Nephron progenitor cell (in vitro differentiated cells): Measurements from ENCODE around the gene CAMKK2.

Experiments
- DNase-seq: peaks from one replicate; pipeline ENCODE4 v3.0.0; 2021
- H3K27ac Mint-ChIP-seq: 2 replicates; pipeline ENCODE4 v1.8.0; 2021; ENCODE audit warnings: mild to moderate bottlenecking, moderate library complexity, mixed read lengths
- H3K27me3 Mint-ChIP-seq: 2 replicates; pipeline ENCODE4 v1.8.0; 2021; ENCODE audit warnings: mild to moderate bottlenecking, low read depth, mixed read lengths; ENCODE audit not compliant: poor library complexity
- H3K36me3 Mint-ChIP-seq: 2 replicates; pipeline ENCODE4 v1.8.0; 2021; ENCODE audit warnings: low read depth, mixed read lengths
- H3K4me1 Mint-ChIP-seq: 2 replicates; pipeline ENCODE4 v1.8.0; 2021; ENCODE audit warnings: mixed read lengths
- H3K4me3 Mint-ChIP-seq: 2 replicates; pipeline ENCODE4 v1.8.0; 2021; ENCODE audit warnings: mild to moderate bottlenecking, moderate library complexity, mixed read lengths
- H3K9me3 Mint-ChIP-seq: 2 replicates; pipeline ENCODE4 v1.8.0; 2021; ENCODE audit warnings: mild to moderate bottlenecking, moderate library complexity, mixed read lengths
- CTCF ChIP-seq: fragments of 200-600 bp; sonication (generic); IDR thresholded peaks from 2 replicates; pipeline ENCODE4 v1.5.0; 2021; ENCODE audit warnings: antibody characterized with exemption

CAMKK2 gene

GRCh38 chr12:121223292-121224285 is 72.9 kb downstream of the CAMKK2 start:
- Mint-ChIP-seq H3K9me3 (no peaks in the 10 kb centered on the region), H3K4me1 (no peaks in the 10 kb centered on the region), H3K27ac (no peak overlapping the region), H3K4me3 (no peak overlapping the region), H3K36me3 (peaks cover 2% of the 10 kb centered on the region), H3K27me3 (no peaks in the 10 kb centered on the region)
- no peak for DNase-seq
- TF ChIP-seq CTCF, result no peak

GRCh38 chr12:121222847-121223246 is 73.7 kb downstream of the CAMKK2 start:
- Mint-ChIP-seq H3K36me3 (no peaks in the 10 kb centered on the region), H3K4me1 (no peaks in the 10 kb centered on the region), H3K27me3 (no peaks in the 10 kb centered on the region), H3K4me3 (no peak overlapping the region), H3K9me3 (no peaks in the 10 kb centered on the region), H3K27ac (no peak overlapping the region)
- DNase-seq, result no peak
- TF ChIP-seq CTCF, result no peak

- TF ChIP-seq CTCF, result no peak
- H3K36me3 Mint-ChIP-seq, result peaks cover 5% of the 10 kb centered on the region
- no peaks in the 10 kb centered on the region for H3K27me3 Mint-ChIP-seq
- peaks cover 5% of the 10 kb centered on the region for H3K4me1 Mint-ChIP-seq
- H3K9me3 Mint-ChIP-seq, result no peaks in the 10 kb centered on the region
- no peak for DNase-seq
- peak overlapping the region; percentile 1 for H3K27ac Mint-ChIP-seq
- H3K4me3 Mint-ChIP-seq, result no peak overlapping the region
Observed at GRCh38 chr12:121219353-121219986, 77.0 kb downstream of the CAMKK2 start.

- no peak overlapping the region for H3K4me3 Mint-ChIP-seq
- H3K27ac Mint-ChIP-seq, result no peak overlapping the region
- peaks cover 5% of the 10 kb centered on the region for H3K4me1 Mint-ChIP-seq
- H3K9me3 Mint-ChIP-seq, result no peaks in the 10 kb centered on the region
- TF ChIP-seq CTCF, result no peak
- no peaks in the 10 kb centered on the region for H3K27me3 Mint-ChIP-seq
- peaks cover 9% of the 10 kb centered on the region for H3K36me3 Mint-ChIP-seq
- no peak for DNase-seq
Observed at GRCh38 chr12:121218588-121219352, 77.7 kb downstream of the CAMKK2 start.

GRCh38 chr12:121217761-121218160 is 78.7 kb downstream of the CAMKK2 start:
- Mint-ChIP-seq H3K36me3 (peaks cover 9% of the 10 kb centered on the region), H3K4me1 (peaks cover 5% of the 10 kb centered on the region), H3K9me3 (no peaks in the 10 kb centered on the region), H3K4me3 (no peak overlapping the region), H3K27ac (no peak overlapping the region), H3K27me3 (no peaks in the 10 kb centered on the region)
- TF ChIP-seq CTCF, result no peak
- DNase-seq, result no peak
